BJ (cell line): ENCODE measurements around the gene TPPP. TPM values are rescaled to one million over a fixed set of nuclear protein-coding genes. Genes with fewer than 3 reads are reported as not detected.

Experiments
- CTCF ChIA-PET: fragments of 350-600 bp; formaldehyde crosslinking; extraction: SDS; loops from one replicate; lab custom pipeline; 2021; ENCODE audit warnings: antibody characterized with exemption, inconsistent platforms; lab: Yijun Ruan, JAX
- POLR2A ChIA-PET: fragments of 300-600 bp; sonication (Branson Sonifier 250); formaldehyde crosslinking; extraction: SDS; loops from one replicate; lab custom pipeline; 2021; ENCODE audit warnings: antibody characterized with exemption; lab: Charles Lee
- DNase-seq: peaks from one replicate; pipeline ENCODE4 v3.0.0-alpha.2; 2011; ENCODE audit warnings: low read depth
- H3K27me3 ChIP-seq: 2 replicates; pipeline ENCODE4 v1.6.0; 2011; ENCODE audit warnings: low read length; ENCODE audit not compliant: control insufficient read depth, insufficient read depth
- H3K36me3 ChIP-seq: 2 replicates; pipeline ENCODE4 v1.5.1; 2011; ENCODE audit warnings: low read length; ENCODE audit not compliant: control insufficient read depth, insufficient read depth
- H3K4me3 ChIP-seq: 2 replicates; pipeline ENCODE4 v1.5.1; 2011; ENCODE audit warnings: low read depth, mild to moderate bottlenecking, control low read depth, low read length
- polyA plus RNA-seq: library from polyadenylated mRNA; depleted of rRNA; stranded (reverse); fragments of >200 nt; gene quantifications from 2 replicates; pipeline ENCODE4 v1.2.3, GENCODE V29; 2011; rRNA removed
- TF ChIP-seq, protein P1 (sequence below): IDR thresholded peaks from 2 replicates; pipeline ENCODE4 v1.5.1; 2011; ENCODE audit warnings: low read depth, mild to moderate bottlenecking, control low read depth, inconsistent platforms, low read length, moderate library complexity; ENCODE audit not compliant: insufficient read depth

TPPP gene
- polyA plus RNA-seq, 1 experiment, result 0.09 TPM

- CTCF ChIA-PET, result no interaction called here
- H3K4me3 ChIP-seq, result peak overlapping the region; percentile 83
- no peak for DNase-seq
- TF ChIP-seq, protein P1, sequence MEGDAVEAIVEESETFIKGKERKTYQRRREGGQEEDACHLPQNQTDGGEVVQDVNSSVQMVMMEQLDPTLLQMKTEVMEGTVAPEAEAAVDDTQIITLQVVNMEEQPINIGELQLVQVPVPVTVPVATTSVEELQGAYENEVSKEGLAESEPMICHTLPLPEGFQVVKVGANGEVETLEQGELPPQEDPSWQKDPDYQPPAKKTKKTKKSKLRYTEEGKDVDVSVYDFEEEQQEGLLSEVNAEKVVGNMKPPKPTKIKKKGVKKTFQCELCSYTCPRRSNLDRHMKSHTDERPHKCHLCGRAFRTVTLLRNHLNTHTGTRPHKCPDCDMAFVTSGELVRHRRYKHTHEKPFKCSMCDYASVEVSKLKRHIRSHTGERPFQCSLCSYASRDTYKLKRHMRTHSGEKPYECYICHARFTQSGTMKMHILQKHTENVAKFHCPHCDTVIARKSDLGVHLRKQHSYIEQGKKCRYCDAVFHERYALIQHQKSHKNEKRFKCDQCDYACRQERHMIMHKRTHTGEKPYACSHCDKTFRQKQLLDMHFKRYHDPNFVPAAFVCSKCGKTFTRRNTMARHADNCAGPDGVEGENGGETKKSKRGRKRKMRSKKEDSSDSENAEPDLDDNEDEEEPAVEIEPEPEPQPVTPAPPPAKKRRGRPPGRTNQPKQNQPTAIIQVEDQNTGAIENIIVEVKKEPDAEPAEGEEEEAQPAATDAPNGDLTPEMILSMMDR, result no peak
- POLR2A ChIA-PET, result no interaction called here
- no peaks in the 10 kb centered on the region for H3K27me3 ChIP-seq
- H3K36me3 ChIP-seq, result no peaks in the 10 kb centered on the region
Measured at GRCh38 chr5:612498-613424, 80.4 kb downstream of the TPPP start.

- ChIA-PET CTCF (interaction anchor here (0.7 kb wide), 1 partner anchor 23 kb away, joined by 3 read pairs; no protein-coding TSS in a partner anchor), POLR2A (no interaction called here)
- TF ChIP-seq, protein P1, result no peak
- H3K36me3 ChIP-seq, result no peaks in the 10 kb centered on the region
- H3K27me3 ChIP-seq, result no peaks in the 10 kb centered on the region
- peak; percentile 23 for DNase-seq
- peak within 1 kb of the TSS; percentile 83 for H3K4me3 ChIP-seq
Measured at GRCh38 chr5:611731-612486, 81.2 kb downstream of the TPPP start, which contains the start of gene CEP72. Gene CEP72, plus strand, starts transcription at chr5:612340. Its CDS starts 22 bp downstream, at chr5:612362.

DNA sequence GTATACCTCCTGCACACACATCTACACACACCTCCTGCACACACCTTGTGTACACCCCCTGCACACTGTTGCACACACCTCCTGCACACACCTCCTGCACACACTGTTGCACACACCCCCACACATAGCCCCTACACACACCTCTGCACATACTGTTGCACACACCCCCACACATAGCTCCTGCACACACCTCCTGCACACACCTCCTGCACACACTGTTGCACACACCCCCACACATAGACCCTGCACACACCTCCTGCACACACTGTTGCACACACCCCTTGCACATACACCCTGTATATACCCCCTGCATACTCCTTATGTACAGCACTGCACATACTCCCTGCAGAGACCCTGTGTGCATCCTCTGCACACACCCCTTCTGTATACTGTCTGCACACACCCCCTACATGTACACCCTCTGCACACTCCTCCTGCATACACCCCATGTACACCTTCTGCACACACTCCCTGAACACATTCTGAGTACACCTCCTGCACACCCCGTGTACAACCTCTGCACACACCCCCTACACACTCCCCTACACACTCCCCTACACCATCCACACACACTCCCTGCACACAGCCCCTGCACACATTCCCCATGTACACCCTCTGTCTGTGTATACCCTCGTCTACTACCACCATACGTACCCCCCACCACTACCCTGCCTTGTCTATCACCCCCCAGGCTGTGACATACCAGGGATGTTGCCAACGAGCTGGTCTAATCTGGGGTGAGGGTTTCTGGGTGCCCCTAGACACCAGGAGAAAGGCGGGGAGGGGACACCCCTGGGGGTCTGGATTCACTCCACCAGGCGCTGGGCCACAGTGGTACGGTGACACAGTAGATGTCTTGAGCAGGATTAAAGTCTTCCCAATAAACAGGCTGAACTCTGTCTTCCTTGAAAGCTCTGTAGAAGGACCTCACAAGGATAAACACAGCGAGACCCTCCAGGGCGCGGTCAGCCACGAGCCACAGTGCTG is 82.1 kb downstream of the TPPP start:
- ChIA-PET CTCF (interaction anchor here (0.7 kb wide), 1 partner anchor 22 kb away, joined by 3 read pairs; no protein-coding TSS in a partner anchor), POLR2A (no interaction called here)

DNA sequence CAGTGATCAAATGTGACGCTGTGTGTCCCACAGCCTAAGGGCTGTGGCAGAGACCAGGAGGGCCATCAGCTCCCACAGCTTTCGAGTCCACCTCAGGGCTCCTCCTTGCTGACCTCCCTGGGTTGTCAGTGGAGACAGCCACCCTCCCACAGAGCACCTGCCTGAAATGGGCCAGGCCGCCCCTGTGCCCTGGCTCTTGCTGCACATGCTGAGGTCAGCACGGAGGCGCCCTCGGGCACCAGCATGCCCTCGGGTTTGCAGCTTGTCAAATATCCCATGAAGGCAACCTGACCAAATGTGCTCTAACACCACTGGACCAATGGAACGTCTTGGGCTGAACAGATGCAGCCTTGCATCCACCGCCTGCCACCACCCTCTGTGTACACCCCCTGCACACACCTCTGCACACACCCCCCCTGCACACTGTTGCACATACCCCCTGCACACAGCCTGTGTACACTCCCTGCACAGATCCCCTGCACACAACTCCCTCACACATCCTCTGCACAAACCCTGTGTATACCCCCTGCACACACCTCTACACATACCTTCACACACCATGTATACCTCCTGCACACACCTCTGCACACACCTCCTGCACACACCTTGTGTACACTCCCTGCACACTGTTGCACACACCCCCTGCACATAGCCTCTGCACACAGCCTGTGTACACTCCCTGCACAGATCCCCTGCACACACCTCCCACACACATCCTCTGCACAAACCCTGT is 83.0 kb downstream of the TPPP start:
- POLR2A ChIA-PET, result no interaction called here
- Histone ChIP-seq H3K4me3 (no peak overlapping the region), H3K36me3 (no peaks in the 10 kb centered on the region), H3K27me3 (no peaks in the 10 kb centered on the region)
- TF ChIP-seq, protein P1, result no peak
- DNase-seq, result no peak
- CTCF ChIA-PET, result interaction anchor here (0.6 kb wide), 1 partner anchor 31 kb away, joined by 3 read pairs; no protein-coding TSS in a partner anchor

More for the DNA sequence above, 82.1 kb downstream of the TPPP start:
- TF ChIP-seq, protein P1, result no peak
- no peak for DNase-seq
- Histone ChIP-seq H3K27me3 (no peaks in the 10 kb centered on the region), H3K36me3 (no peaks in the 10 kb centered on the region), H3K4me3 (peak overlapping the region; percentile 83)

Other genes starting within 250 kb of the TPPP start
- 0.98 and 1.2 TPM in 2 replicates for gene SLC9A3, start 168.9 kb downstream of the TPPP start, polyA plus RNA-seq
- 0.91 and 1.7 TPM in 2 replicates for gene CEP72, start 81.0 kb downstream of the TPPP start, polyA plus RNA-seq
- 0.05 TPM in 1 of 2 replicates, not detected in the other for gene ZDHHC11B, start 91.4 kb upstream of the TPPP start, polyA plus RNA-seq
- gene ZDHHC11, start 157.6 kb upstream of the TPPP start, polyA plus RNA-seq, result 0.10 and 0.15 TPM in 2 replicates
- 10.8 and 12.3 TPM in 2 replicates for gene BRD9, start 199.4 kb upstream of the TPPP start, polyA plus RNA-seq
- gene TRIP13, start 199.5 kb upstream of the TPPP start, polyA plus RNA-seq, result 20.4 and 23.1 TPM in 2 replicates